Hematopoietic multipotent progenitor cell treated with erythropoietin and hydrocortisone succinate and interleukin-3 and kit ligand, for 8 days (in vitro differentiated cells): ENCODE results near the gene CAMK2A.

Experiments
- DNase-seq: peaks from one replicate; pipeline ENCODE4 v3.0.0-alpha.2; 2015

Gene CAMK2A

GRCh38 chr5:150313921-150314716, 24.5 kb upstream of the CAMK2A start:
- DNase-seq: no peak

DNA sequence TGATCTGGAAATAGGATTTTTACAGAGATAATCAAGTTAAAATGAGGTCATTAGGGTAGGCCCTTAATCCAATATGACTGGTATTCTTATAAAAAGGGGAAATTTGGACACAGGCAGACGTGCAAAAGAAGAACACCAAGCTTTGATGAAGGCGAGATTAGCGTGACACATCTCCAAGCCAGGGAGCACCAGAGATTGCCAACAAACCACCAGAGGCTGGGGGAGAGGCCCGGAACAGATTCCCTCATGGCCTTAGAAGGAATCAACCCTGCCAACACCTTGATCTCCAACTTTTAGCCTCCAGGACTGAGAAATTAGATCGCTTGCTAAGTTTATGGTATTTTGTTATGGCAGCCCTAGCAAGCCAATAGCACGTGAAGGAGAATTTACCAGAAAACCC, 23.9 kb upstream of the CAMK2A start:
- no peak for DNase-seq

GRCh38 chr5:150312518-150312917, 22.9 kb upstream of the CAMK2A start:
- DNase-seq: no peak

DNA sequence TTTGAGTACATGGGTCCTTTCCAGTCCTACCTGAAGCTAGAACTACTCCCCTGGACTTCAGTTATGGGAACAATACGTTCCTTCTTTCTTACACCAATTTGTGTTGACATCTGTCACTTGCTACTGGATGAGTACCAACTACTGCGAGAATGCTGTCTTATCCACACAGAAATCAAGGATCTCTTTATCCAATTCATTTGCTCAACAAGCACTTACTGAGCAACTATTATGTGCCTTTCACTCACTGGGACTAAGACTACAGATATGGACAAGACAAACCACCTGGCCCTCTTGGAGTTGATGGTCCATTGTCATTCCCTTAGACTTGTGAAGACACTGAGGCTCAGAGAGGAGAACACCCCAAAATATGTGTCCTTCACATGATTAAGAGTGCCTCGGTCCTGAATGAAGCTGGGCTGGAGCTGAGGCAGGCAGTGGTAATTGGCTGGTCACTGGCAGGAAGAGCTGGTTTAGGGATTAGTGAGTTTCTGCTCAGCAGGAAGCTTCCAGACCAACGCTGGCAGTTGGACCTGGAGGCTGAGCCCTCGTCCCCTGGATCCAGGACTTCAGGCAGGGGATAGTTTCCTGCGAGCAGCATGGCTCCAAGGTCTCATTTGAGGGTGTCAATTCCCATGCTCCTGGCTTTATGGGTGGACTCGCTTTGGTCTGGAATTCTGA, 21.6 kb upstream of the CAMK2A start:
- DNase-seq: no peak

GRCh38 chr5:150310246-150310645, 20.7 kb upstream of the CAMK2A start:
- no peak for DNase-seq

DNA sequence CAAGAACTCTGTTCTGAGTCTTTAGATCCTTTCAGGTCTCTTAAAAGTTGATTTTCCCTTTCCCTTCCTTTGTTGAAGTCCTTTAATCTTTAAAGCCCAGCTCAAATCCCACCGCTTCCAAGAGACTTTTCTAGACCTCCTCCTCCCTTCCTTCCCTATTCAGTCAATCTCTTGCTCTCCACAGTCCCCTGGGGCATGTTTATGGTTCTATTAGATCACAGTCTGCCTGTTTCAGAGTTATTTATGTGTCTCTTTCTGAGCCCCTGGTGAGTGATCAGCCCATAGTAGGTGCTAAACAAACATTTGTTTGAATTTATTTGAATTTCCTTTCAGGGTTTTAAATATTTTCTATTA, 20.3 kb upstream of the CAMK2A start:
- no peak for DNase-seq

DNA sequence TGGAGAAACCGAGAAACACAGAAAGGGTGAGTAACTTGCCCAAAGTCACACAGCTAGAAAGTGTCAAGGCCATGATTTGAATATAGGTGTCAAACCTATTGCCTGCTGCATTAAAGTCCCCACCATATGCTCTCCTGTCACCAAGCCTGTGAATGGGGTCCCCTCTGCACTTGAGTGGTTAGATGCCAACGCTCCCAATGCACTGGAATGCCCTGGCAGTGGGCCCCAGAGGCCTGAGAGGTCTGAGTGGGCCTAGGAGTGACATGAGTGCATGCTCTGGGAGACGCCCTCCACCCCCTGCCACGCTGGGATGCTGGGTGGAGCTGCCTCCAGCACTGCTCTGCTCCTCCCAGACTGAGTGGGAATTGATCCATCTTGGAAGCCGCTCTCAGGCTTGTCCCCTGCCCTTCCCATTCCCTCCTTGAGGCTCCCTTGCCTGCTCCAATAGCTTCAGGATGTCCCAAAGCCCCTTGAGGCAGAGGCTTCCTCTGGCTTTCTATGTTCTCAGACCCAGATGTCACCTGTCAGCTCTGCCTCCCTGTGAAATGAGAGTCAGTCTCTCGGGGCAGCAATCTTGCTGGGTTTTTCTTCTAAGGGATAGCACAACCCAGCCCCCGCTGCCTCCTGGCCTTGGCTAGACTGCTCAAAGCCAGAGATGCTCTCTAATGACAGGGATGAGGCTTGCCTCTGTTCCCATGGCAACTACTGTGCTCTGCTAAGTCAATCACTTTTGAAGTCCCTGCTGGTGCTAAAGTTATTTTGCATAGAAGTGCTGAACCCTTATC, 19.7 kb upstream of the CAMK2A start:
- no peak for DNase-seq

DNA sequence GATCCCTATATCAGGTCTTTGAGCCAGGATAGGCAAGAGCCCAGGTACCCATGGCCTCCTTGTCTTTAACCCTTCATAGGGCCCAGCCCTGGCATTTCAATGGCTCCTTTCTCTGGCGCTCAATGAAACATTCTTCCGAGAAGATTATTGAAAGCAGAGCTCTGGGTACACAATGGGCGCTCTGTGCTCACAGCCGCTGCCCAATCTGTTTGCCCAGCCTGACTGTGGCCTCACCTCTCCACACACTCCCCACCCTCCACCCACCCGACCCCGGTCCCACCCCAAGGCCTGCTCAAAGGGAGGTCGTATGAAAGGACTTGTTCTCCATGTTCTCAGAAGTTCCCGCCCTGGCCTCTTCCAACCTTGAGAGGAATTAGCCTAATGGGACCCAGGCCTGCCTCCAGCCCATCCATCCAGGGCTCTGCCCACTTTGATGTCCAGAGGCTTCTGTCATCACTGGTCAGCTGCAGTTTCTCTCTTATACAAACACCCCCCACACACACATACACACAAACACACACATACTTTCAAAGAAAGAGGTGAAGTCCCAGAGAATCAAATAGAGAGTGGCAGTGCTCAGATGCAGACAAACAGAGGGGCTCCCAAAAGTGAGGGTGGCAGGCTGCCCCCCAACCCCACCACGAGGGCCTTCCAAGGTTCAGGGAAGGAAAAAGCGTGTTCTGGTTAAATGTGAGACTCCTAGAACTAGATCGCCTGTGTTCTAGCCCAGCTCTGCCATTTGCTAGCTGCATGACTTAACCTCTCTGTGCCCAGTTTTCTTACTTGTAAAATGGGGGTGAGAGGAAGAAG, 18.2 kb upstream of the CAMK2A start:
- no peak for DNase-seq

DNA sequence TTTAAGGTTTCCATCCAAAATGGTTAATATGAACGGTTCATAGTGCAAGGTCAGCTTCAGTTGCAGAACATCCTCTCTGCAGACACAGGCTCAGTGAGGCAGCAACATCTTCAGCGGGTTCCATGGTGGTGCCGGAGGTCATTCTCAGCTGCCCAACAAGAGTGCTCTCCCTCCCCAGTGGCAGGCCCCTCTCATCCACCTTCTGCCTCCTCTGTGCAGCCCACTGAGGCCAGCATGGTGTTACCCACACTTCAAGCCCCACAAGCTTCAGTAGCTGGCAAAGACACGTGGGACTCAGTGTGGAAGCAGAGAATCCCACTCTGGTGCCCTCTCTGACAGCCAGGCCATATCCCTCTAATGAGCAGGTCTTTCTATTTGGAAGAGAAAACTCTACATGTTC, 17.2 kb upstream of the CAMK2A start:
- no peak for DNase-seq

DNA sequence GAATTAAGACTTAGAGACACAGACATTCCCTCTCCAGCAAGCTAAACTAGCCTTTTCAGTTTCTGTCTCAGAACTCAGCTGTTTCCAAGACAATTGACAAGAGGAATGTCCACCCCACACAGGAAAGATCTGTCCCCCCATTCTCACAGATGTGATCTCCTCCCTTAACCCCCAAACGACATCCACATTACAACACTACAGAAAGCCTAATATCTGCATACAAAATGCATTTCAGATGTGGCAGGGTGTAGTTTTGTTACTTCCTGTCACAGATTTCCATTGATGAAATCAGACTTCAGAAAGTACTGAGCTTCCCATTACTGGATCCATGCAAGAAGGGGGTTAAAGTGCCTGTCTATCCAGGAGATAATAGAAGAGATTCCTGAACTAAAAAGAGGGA, 16.0 kb upstream of the CAMK2A start:
- DNase-seq: no peak

DNA sequence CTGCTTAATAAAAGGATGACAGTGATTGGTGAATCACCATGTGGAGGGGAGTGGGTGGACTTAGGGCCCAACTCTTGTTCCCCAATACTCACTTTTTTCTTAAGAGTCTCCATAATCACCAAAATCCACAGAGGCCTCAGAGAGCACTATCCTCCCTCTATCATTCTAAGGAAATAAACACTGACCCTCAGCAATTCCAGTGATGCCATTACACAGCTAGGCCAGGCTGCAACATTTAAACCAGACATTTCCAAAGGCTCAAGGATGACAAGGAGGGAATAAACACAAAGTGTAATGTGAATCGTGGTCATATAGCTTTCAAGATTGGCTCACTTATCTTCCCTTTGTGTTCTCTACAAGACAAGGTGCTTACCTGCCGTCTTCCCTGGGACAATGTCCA, 15.5 kb upstream of the CAMK2A start:
- no peak for DNase-seq

- no peak for DNase-seq
Measured at GRCh38 chr5:150304481-150305081, 15.0 kb upstream of the CAMK2A start.

- DNase-seq: no peak
Measured at GRCh38 chr5:150303660-150304386, 14.2 kb upstream of the CAMK2A start.

GRCh38 chr5:150303070-150303615, 13.6 kb upstream of the CAMK2A start:
- no peak for DNase-seq

- DNase-seq: no peak
Measured at GRCh38 chr5:150302301-150303069, 12.9 kb upstream of the CAMK2A start, which contains the start of gene ARSI. ARSI (minus strand) TSS chr5:150302905; CDS start chr5:150302373, 532 bp downstream.

DNA sequence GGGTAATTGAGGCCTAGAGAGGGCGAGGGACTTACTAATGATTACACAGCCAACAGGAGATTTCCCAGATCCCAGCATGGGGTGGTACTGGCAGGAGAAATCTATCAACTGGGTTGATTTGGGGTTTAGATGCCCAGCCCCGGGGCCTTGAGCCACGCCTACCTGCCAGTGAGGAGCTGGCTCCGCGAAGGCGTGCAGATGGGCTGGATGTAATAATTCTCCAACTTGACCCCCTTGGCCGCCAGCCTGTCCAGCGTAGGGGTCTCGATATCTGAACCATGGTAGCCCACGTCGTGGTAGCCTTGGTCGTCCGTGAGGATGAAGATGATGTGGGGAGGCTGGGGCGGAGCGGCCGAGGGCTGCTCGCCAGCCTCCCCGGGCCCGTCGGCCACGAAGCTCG, 12.3 kb upstream of the CAMK2A start:
- DNase-seq: no peak

- DNase-seq: no peak
Measured at GRCh38 chr5:150301170-150301505, 11.6 kb upstream of the CAMK2A start.

DNA sequence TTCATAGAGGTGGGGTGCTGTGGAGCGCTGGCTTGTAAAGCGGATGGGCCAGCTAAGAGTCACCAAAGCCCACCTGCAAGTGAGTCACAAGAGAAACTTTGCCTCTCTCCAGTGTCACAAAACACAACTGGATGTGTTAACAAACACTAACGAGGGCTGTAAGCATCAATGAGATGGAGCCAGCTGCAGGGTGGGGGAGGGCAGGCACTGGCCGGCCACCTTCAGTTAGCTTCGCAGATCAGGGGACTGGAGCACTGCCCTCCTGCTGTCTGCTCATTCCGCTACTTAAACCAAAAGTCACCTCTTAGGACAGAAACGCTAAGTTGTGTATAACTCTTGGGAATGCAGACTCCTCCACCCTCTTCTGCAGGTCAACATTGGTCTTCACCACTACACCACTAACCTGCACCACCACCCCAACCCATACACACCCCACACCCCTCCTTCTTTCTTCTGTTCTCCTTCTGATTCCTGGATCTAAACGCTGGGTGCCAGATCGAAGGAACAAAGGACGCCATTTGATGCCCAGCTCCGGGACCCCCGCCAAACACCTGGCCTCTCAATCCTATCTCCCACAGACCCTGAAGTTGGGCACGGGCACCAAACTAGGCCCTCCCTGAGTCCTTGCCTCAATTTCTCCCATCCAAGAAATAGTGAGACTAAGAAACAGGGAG, 11.1 kb upstream of the CAMK2A start:
- DNase-seq: no peak

DNA sequence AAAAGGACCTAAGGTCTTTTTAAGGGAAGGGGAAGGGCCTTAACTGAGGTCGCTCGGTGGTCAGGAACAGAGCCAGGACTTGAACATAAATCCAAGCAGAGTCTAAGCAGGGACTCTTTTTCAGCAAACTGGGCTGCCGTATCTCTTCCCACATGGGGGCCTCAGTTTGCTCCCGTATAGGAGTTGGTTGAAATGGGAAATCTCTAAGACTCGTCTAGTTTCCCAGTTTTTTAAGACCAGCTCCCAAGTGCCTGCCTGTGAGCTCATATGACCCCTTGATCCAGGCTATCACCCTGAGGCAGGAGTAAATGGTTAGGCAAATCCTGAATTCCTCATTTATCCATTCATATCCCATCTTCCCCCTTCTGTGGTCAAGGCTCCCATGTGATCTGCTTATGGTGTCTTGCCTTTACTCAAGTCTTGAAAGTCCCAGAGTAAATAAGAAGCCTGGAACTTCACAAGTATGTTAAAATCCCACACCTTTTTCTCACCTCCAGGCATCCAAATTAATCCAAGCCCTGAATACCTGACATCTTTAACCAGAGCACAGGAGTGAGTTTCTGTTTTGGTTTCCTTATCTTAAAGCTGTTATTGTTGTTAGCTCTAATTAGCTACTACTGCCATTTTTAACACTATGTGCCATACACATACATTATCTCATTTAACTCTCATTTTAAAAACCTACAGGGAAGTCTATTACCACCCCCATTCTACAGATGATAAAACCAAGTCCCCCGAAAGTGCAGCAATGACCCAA, 10.2 kb upstream of the CAMK2A start:
- no peak for DNase-seq
